Neural progenitor cell (in vitro differentiated cells): ENCODE results near the gene CA12. TPM values are rescaled to one million over a fixed set of nuclear protein-coding genes. Genes with fewer than 3 reads are reported as not detected.

Experiments
- DNase-seq: peaks from one replicate; pipeline ENCODE4 v3.0.0-alpha.2; 2016; ENCODE audit warnings: low spot score
- H2AFZ ChIP-seq: fragments of 200-600 bp; sonication (generic); replicated peaks from 2 replicates; pipeline ENCODE4 v1.6.1; 2016; ENCODE audit warnings: antibody characterized with exemption
- H3F3A ChIP-seq: fragments of 200-600 bp; sonication (generic); 2 replicates; pipeline ENCODE4 v1.6.1; 2016; ENCODE audit warnings: antibody characterized with exemption, low read depth
- H3K27ac ChIP-seq: fragments of 200-600 bp; sonication (generic); 2 replicates; pipeline ENCODE4 v1.5.1; 2016; ENCODE audit warnings: mild to moderate bottlenecking
- H3K27me3 ChIP-seq: fragments of 200-600 bp; sonication (generic); 2 replicates; pipeline ENCODE4 v1.6.1; 2016; ENCODE audit warnings: mild to moderate bottlenecking, moderate library complexity
- H3K36me3 ChIP-seq: fragments of 200-600 bp; sonication (generic); 2 replicates; pipeline ENCODE4 v1.5.1; 2016
- H3K4me1 ChIP-seq: fragments of 200-600 bp; sonication (generic); 2 replicates; pipeline ENCODE4 v1.6.1; 2016; ENCODE audit warnings: mixed run types
- H3K4me2 ChIP-seq: fragments of 200-600 bp; sonication (generic); 2 replicates; pipeline ENCODE4 v1.6.1; 2016
- H3K4me3 ChIP-seq: fragments of 200-600 bp; sonication (generic); 2 replicates; pipeline ENCODE4 v1.5.1; 2016
- H3K79me2 ChIP-seq: fragments of 200-600 bp; sonication (generic); 2 replicates; pipeline ENCODE4 v1.6.1; 2016; ENCODE audit warnings: low read depth
- H3K9ac ChIP-seq: fragments of 200-600 bp; sonication (generic); 2 replicates; pipeline ENCODE4 v1.6.1; 2016
- H3K9me3 ChIP-seq: fragments of 200-600 bp; sonication (generic); 2 replicates; pipeline ENCODE4 v1.5.1; 2016; ENCODE audit warnings: low read depth
- H4K20me1 ChIP-seq: fragments of 200-600 bp; sonication (generic); 2 replicates; pipeline ENCODE4 v1.6.1; 2016; ENCODE audit warnings: low read depth
- H3K27ac Mint-ChIP-seq: 3 replicates; pipeline ENCODE4 v1.8.0; 2021; ENCODE audit warnings: mixed read lengths
- H3K27me3 Mint-ChIP-seq: 2 replicates; pipeline ENCODE4 v1.8.0; 2022; ENCODE audit warnings: low read depth, mild to moderate bottlenecking, inconsistent platforms, moderate library complexity, mixed read lengths; ENCODE audit not compliant: insufficient read depth
- H3K36me3 Mint-ChIP-seq: 3 replicates; pipeline ENCODE4 v1.8.0; 2021; ENCODE audit warnings: mixed read lengths
- H3K4me1 Mint-ChIP-seq: 3 replicates; pipeline ENCODE4 v1.8.0; 2021; ENCODE audit warnings: mixed read lengths
- H3K4me3 Mint-ChIP-seq: 3 replicates; pipeline ENCODE4 v1.8.0; 2021; ENCODE audit warnings: mild to moderate bottlenecking, moderate library complexity, mixed read lengths
- H3K9me3 Mint-ChIP-seq: 3 replicates; pipeline ENCODE4 v1.8.0; 2020; ENCODE audit warnings: mixed read lengths
- EZH2 ChIP-seq: fragments of 200-600 bp; sonication (generic); IDR thresholded peaks from 2 replicates; pipeline ENCODE4 v1.6.1; 2017; ENCODE audit warnings: antibody characterized with exemption, mild to moderate bottlenecking, moderate library complexity
- EZH2phosphoT487 ChIP-seq: fragments of 200-600 bp; sonication (generic); IDR thresholded peaks from 2 replicates; pipeline ENCODE4 v1.6.1; 2017; ENCODE audit warnings: antibody characterized with exemption
- total RNA-seq: library from RNA; depleted of rRNA; stranded (reverse); fragments of >200 nt; gene quantifications from 2 replicates; pipeline ENCODE4 v1.2.3, GENCODE V29; 2015; ENCODE audit warnings: low replicate concordance
- TF ChIP-seq, protein P1 (sequence below): fragments of 200-600 bp; sonication (generic); IDR thresholded peaks from 2 replicates; pipeline ENCODE4 v1.5.1; 2017; ENCODE audit warnings: antibody characterized with exemption, mild to moderate bottlenecking

The CA12 gene
- total RNA-seq, 1 donor from 2014 or later: 0.45 TPM

GRCh38 chr15:63354821-63355650, 26.6 kb downstream of the CA12 start:
- Mint-ChIP-seq H3K4me3 (no peak overlapping the region), H3K4me1 (peaks cover 35% of the 10 kb centered on the region), H3K36me3 (no peaks in the 10 kb centered on the region), H3K27ac (peak overlapping the region; percentile 55), H3K9me3 (peaks cover 3% of the 10 kb centered on the region), H3K27me3 (peaks cover 2% of the 10 kb centered on the region)
- Histone ChIP-seq H2AFZ (no peak overlapping the region), H3K79me2 (no peaks in the 10 kb centered on the region), H3K27me3 (no peaks in the 10 kb centered on the region), H3K9me3 (no peaks in the 10 kb centered on the region), H3F3A (no peaks in the 10 kb centered on the region), H3K9ac (no peak overlapping the region), H3K4me3 (no peak overlapping the region), H3K36me3 (no peaks in the 10 kb centered on the region), H3K27ac (no peak overlapping the region), H3K4me1 (no peaks in the 10 kb centered on the region), H3K4me2 (no peak overlapping the region), H4K20me1 (no peaks in the 10 kb centered on the region)
- no peak for DNase-seq
- TF ChIP-seq EZH2: no peak

GRCh38 chr15:63353887-63354286, 27.8 kb downstream of the CA12 start:
- Histone ChIP-seq H4K20me1 (no peaks in the 10 kb centered on the region), H3K9me3 (no peaks in the 10 kb centered on the region), H3K79me2 (no peaks in the 10 kb centered on the region), H3K4me2 (no peak overlapping the region), H3K27ac (no peak overlapping the region), H3K4me1 (no peaks in the 10 kb centered on the region), H2AFZ (no peak overlapping the region), H3K4me3 (no peak overlapping the region), H3K36me3 (no peaks in the 10 kb centered on the region), H3K27me3 (no peaks in the 10 kb centered on the region), H3F3A (no peaks in the 10 kb centered on the region), H3K9ac (no peak overlapping the region)
- no peaks in the 10 kb centered on the region for H3K9me3 Mint-ChIP-seq
- H3K27me3 Mint-ChIP-seq: peaks cover 5% of the 10 kb centered on the region
- no peak overlapping the region for H3K27ac Mint-ChIP-seq
- TF ChIP-seq EZH2phosphoT487 (no peak), EZH2 (no peak)
- TF ChIP-seq, protein P1, sequence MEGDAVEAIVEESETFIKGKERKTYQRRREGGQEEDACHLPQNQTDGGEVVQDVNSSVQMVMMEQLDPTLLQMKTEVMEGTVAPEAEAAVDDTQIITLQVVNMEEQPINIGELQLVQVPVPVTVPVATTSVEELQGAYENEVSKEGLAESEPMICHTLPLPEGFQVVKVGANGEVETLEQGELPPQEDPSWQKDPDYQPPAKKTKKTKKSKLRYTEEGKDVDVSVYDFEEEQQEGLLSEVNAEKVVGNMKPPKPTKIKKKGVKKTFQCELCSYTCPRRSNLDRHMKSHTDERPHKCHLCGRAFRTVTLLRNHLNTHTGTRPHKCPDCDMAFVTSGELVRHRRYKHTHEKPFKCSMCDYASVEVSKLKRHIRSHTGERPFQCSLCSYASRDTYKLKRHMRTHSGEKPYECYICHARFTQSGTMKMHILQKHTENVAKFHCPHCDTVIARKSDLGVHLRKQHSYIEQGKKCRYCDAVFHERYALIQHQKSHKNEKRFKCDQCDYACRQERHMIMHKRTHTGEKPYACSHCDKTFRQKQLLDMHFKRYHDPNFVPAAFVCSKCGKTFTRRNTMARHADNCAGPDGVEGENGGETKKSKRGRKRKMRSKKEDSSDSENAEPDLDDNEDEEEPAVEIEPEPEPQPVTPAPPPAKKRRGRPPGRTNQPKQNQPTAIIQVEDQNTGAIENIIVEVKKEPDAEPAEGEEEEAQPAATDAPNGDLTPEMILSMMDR: no peak
- H3K36me3 Mint-ChIP-seq: no peaks in the 10 kb centered on the region
- H3K4me1 Mint-ChIP-seq: peaks cover 31% of the 10 kb centered on the region
- H3K4me3 Mint-ChIP-seq: no peak overlapping the region
- DNase-seq: no peak

DNA sequence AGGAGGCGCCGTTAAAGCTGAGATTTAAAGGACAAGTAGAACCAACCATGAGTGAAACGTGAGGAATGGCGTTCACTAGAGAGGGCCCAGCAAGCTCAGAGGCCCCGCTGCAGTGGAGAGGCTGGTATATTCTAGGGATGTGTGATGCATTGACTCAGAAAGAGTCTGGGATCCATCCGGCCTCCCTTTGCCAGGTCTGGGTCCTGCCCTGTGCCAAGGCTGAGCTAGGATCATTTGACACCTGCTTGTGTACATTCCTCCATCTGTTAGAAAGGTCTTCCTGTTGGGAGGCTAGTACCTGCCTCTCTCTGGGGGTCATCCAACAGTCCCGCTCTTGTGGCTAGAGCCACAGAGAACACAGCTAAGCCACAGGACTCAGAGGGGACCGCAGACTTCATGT, 28.4 kb downstream of the CA12 start:
- no peak overlapping the region for H2AFZ ChIP-seq
- H3K36me3 Mint-ChIP-seq: no peaks in the 10 kb centered on the region
- H3K9me3 Mint-ChIP-seq: no peaks in the 10 kb centered on the region
- no peaks in the 10 kb centered on the region for H4K20me1 ChIP-seq
- H3K27ac Mint-ChIP-seq: no peak overlapping the region
- H3K4me1 ChIP-seq: no peaks in the 10 kb centered on the region
- H3K27ac ChIP-seq: no peak overlapping the region
- DNase-seq: no peak
- peaks cover 7% of the 10 kb centered on the region for H3K27me3 Mint-ChIP-seq
- TF ChIP-seq EZH2phosphoT487: no peak
- TF ChIP-seq EZH2: no peak
- TF ChIP-seq, protein P1: no peak
- H3F3A ChIP-seq: no peaks in the 10 kb centered on the region
- no peak overlapping the region for H3K4me3 Mint-ChIP-seq
- H3K27me3 ChIP-seq: no peaks in the 10 kb centered on the region
- peaks cover 33% of the 10 kb centered on the region for H3K4me1 Mint-ChIP-seq
- no peaks in the 10 kb centered on the region for H3K9me3 ChIP-seq
- no peaks in the 10 kb centered on the region for H3K36me3 ChIP-seq
- H3K4me3 ChIP-seq: no peak overlapping the region
- no peaks in the 10 kb centered on the region for H3K79me2 ChIP-seq
- H3K4me2 ChIP-seq: no peak overlapping the region
- no peak overlapping the region for H3K9ac ChIP-seq

DNA sequence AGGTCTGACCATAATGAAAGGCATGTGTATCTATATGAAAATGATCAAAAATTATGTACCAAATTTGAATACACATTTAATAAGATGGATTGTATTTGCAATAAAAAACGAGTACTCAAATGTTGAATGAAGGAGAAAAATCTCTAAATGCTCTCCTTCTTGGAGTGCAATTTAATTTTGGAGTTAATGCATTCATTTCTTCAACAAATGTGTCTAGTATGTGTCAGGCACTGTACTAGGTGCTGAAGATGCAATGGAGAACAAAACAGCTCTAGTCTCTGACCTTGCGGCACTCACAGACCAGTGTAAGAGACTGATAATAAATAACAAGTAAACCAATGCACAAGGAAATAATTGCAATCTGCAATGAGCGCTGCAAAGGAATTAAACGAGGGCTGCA, 28.8 kb downstream of the CA12 start:
- Histone ChIP-seq H3K79me2 (no peaks in the 10 kb centered on the region), H3K9me3 (no peaks in the 10 kb centered on the region), H3K27ac (no peak overlapping the region), H3K4me3 (no peak overlapping the region), H3K9ac (no peak overlapping the region), H3K4me2 (no peak overlapping the region), H3K36me3 (no peaks in the 10 kb centered on the region), H2AFZ (no peak overlapping the region), H3K4me1 (no peaks in the 10 kb centered on the region), H4K20me1 (no peaks in the 10 kb centered on the region), H3K27me3 (no peaks in the 10 kb centered on the region), H3F3A (no peaks in the 10 kb centered on the region)
- DNase-seq: no peak
- Mint-ChIP-seq H3K27me3 (peaks cover 7% of the 10 kb centered on the region), H3K4me3 (no peak overlapping the region), H3K4me1 (peaks cover 34% of the 10 kb centered on the region), H3K27ac (no peak overlapping the region), H3K9me3 (no peaks in the 10 kb centered on the region), H3K36me3 (no peaks in the 10 kb centered on the region)
- TF ChIP-seq EZH2: no peak
- no peak for TF ChIP-seq EZH2phosphoT487
- TF ChIP-seq, protein P1: no peak
